Neural progenitor cell (in vitro differentiated cells): Measurements from ENCODE around the gene DYNLRB1. TPM values are rescaled to one million over a fixed set of nuclear protein-coding genes. Genes with fewer than 3 reads are reported as not detected.
A peak's percentile ranks its signal among the peaks of the same experiment; 100 is the strongest.

Experiments used
- DNase-seq: peaks from one replicate; pipeline ENCODE4 v3.0.0-alpha.2; 2016; ENCODE audit warnings: low spot score
- H2AFZ ChIP-seq: fragments of 200-600 bp; sonication (generic); replicated peaks from 2 replicates; pipeline ENCODE4 v1.6.1; 2016; ENCODE audit warnings: antibody characterized with exemption
- H3F3A ChIP-seq: fragments of 200-600 bp; sonication (generic); 2 replicates; pipeline ENCODE4 v1.6.1; 2016; ENCODE audit warnings: antibody characterized with exemption, low read depth
- H3K27ac ChIP-seq: fragments of 200-600 bp; sonication (generic); 2 replicates; pipeline ENCODE4 v1.5.1; 2016; ENCODE audit warnings: mild to moderate bottlenecking
- H3K27me3 ChIP-seq: fragments of 200-600 bp; sonication (generic); 2 replicates; pipeline ENCODE4 v1.6.1; 2016; ENCODE audit warnings: mild to moderate bottlenecking, moderate library complexity
- H3K36me3 ChIP-seq: fragments of 200-600 bp; sonication (generic); 2 replicates; pipeline ENCODE4 v1.5.1; 2016
- H3K4me1 ChIP-seq: fragments of 200-600 bp; sonication (generic); 2 replicates; pipeline ENCODE4 v1.6.1; 2016; ENCODE audit warnings: mixed run types
- H3K4me2 ChIP-seq: fragments of 200-600 bp; sonication (generic); 2 replicates; pipeline ENCODE4 v1.6.1; 2016
- H3K4me3 ChIP-seq: fragments of 200-600 bp; sonication (generic); 2 replicates; pipeline ENCODE4 v1.5.1; 2016
- H3K79me2 ChIP-seq: fragments of 200-600 bp; sonication (generic); 2 replicates; pipeline ENCODE4 v1.6.1; 2016; ENCODE audit warnings: low read depth
- H3K9ac ChIP-seq: fragments of 200-600 bp; sonication (generic); 2 replicates; pipeline ENCODE4 v1.6.1; 2016
- H3K9me3 ChIP-seq: fragments of 200-600 bp; sonication (generic); 2 replicates; pipeline ENCODE4 v1.5.1; 2016; ENCODE audit warnings: low read depth
- H4K20me1 ChIP-seq: fragments of 200-600 bp; sonication (generic); 2 replicates; pipeline ENCODE4 v1.6.1; 2016; ENCODE audit warnings: low read depth
- H3K27ac Mint-ChIP-seq: 3 replicates; pipeline ENCODE4 v1.8.0; 2021; ENCODE audit warnings: mixed read lengths
- H3K27me3 Mint-ChIP-seq: 2 replicates; pipeline ENCODE4 v1.8.0; 2022; ENCODE audit warnings: low read depth, mild to moderate bottlenecking, inconsistent platforms, moderate library complexity, mixed read lengths; ENCODE audit not compliant: insufficient read depth
- H3K36me3 Mint-ChIP-seq: 3 replicates; pipeline ENCODE4 v1.8.0; 2021; ENCODE audit warnings: mixed read lengths
- H3K4me1 Mint-ChIP-seq: 3 replicates; pipeline ENCODE4 v1.8.0; 2021; ENCODE audit warnings: mixed read lengths
- H3K4me3 Mint-ChIP-seq: 3 replicates; pipeline ENCODE4 v1.8.0; 2021; ENCODE audit warnings: mild to moderate bottlenecking, moderate library complexity, mixed read lengths
- H3K9me3 Mint-ChIP-seq: 3 replicates; pipeline ENCODE4 v1.8.0; 2020; ENCODE audit warnings: mixed read lengths
- EZH2 ChIP-seq: fragments of 200-600 bp; sonication (generic); IDR thresholded peaks from 2 replicates; pipeline ENCODE4 v1.6.1; 2017; ENCODE audit warnings: antibody characterized with exemption, mild to moderate bottlenecking, moderate library complexity
- EZH2phosphoT487 ChIP-seq: fragments of 200-600 bp; sonication (generic); IDR thresholded peaks from 2 replicates; pipeline ENCODE4 v1.6.1; 2017; ENCODE audit warnings: antibody characterized with exemption
- total RNA-seq: library from RNA; depleted of rRNA; stranded (reverse); fragments of >200 nt; gene quantifications from 2 replicates; pipeline ENCODE4 v1.2.3, GENCODE V29; 2015; ENCODE audit warnings: low replicate concordance
- TF ChIP-seq, protein P1 (sequence below): fragments of 200-600 bp; sonication (generic); IDR thresholded peaks from 2 replicates; pipeline ENCODE4 v1.5.1; 2017; ENCODE audit warnings: antibody characterized with exemption, mild to moderate bottlenecking

Gene DYNLRB1
- total RNA-seq, 1 donor from 2014 or later = 73.1 TPM

- peaks cover 8% of the 10 kb centered on the region for H3K36me3 Mint-ChIP-seq
Observed at GRCh38 chr20:34510575-34510974, 5.6 kb upstream of the DYNLRB1 start.

GRCh38 chr20:34511891-34512265 lies 4.3 kb upstream of the DYNLRB1 start:
- peaks cover 2% of the 10 kb centered on the region for H3K9me3 Mint-ChIP-seq
- no peaks in the 10 kb centered on the region for H3K27me3 ChIP-seq
- peaks cover 21% of the 10 kb centered on the region for H3K4me1 Mint-ChIP-seq
- DNase-seq = no peak
- H3K9me3 ChIP-seq = no peaks in the 10 kb centered on the region
- no peak overlapping the region for H2AFZ ChIP-seq
- peaks cover 5% of the 10 kb centered on the region for H3K36me3 Mint-ChIP-seq
- TF ChIP-seq, protein P1, sequence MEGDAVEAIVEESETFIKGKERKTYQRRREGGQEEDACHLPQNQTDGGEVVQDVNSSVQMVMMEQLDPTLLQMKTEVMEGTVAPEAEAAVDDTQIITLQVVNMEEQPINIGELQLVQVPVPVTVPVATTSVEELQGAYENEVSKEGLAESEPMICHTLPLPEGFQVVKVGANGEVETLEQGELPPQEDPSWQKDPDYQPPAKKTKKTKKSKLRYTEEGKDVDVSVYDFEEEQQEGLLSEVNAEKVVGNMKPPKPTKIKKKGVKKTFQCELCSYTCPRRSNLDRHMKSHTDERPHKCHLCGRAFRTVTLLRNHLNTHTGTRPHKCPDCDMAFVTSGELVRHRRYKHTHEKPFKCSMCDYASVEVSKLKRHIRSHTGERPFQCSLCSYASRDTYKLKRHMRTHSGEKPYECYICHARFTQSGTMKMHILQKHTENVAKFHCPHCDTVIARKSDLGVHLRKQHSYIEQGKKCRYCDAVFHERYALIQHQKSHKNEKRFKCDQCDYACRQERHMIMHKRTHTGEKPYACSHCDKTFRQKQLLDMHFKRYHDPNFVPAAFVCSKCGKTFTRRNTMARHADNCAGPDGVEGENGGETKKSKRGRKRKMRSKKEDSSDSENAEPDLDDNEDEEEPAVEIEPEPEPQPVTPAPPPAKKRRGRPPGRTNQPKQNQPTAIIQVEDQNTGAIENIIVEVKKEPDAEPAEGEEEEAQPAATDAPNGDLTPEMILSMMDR = no peak
- TF ChIP-seq EZH2 (no peak), EZH2phosphoT487 (no peak)
- peaks cover 26% of the 10 kb centered on the region for H3F3A ChIP-seq
- peaks cover 4% of the 10 kb centered on the region for H3K79me2 ChIP-seq
- peak overlapping the region; percentile 42 for H3K27ac ChIP-seq
- peaks cover 3% of the 10 kb centered on the region for H4K20me1 ChIP-seq
- no peak overlapping the region for H3K4me3 ChIP-seq
- H3K4me2 ChIP-seq = no peak overlapping the region
- H3K9ac ChIP-seq = no peak overlapping the region
- H3K4me3 Mint-ChIP-seq = no peak overlapping the region
- peaks cover 5% of the 10 kb centered on the region for H3K36me3 ChIP-seq
- peaks cover 3% of the 10 kb centered on the region for H3K27me3 Mint-ChIP-seq
- no peak overlapping the region for H3K27ac Mint-ChIP-seq
- no peaks in the 10 kb centered on the region for H3K4me1 ChIP-seq

More at GRCh38 chr20:34510575-34510974, 5.6 kb upstream of the DYNLRB1 start:
- Histone ChIP-seq H3K27ac (no peak overlapping the region), H3K9ac (no peak overlapping the region), H3K27me3 (no peaks in the 10 kb centered on the region), H3K36me3 (peaks cover 5% of the 10 kb centered on the region), H2AFZ (no peak overlapping the region), H3K4me2 (no peak overlapping the region), H3F3A (peaks cover 14% of the 10 kb centered on the region), H4K20me1 (peaks cover 6% of the 10 kb centered on the region), H3K79me2 (no peaks in the 10 kb centered on the region), H3K4me3 (no peak overlapping the region), H3K9me3 (no peaks in the 10 kb centered on the region), H3K4me1 (no peaks in the 10 kb centered on the region)
- TF ChIP-seq EZH2 (no peak), EZH2phosphoT487 (no peak)
- TF ChIP-seq, protein P1 = no peak
- DNase-seq = no peak
- Mint-ChIP-seq H3K4me1 (peaks cover 22% of the 10 kb centered on the region), H3K27ac (no peak overlapping the region), H3K9me3 (peaks cover 2% of the 10 kb centered on the region), H3K4me3 (no peak overlapping the region), H3K27me3 (peaks cover 4% of the 10 kb centered on the region)

GRCh38 chr20:34512266-34512954 lies 3.8 kb upstream of the DYNLRB1 start:
- H3K27me3 ChIP-seq = no peaks in the 10 kb centered on the region
- H2AFZ ChIP-seq = no peak overlapping the region
- Mint-ChIP-seq H3K9me3 (peaks cover 2% of the 10 kb centered on the region), H3K27me3 (peaks cover 3% of the 10 kb centered on the region), H3K36me3 (peaks cover 5% of the 10 kb centered on the region), H3K4me1 (peaks cover 24% of the 10 kb centered on the region), H3K27ac (no peak overlapping the region), H3K4me3 (no peak overlapping the region)
- H3K4me1 ChIP-seq = peaks cover 3% of the 10 kb centered on the region
- H4K20me1 ChIP-seq = peaks cover 8% of the 10 kb centered on the region
- peaks cover 9% of the 10 kb centered on the region for H3K79me2 ChIP-seq
- H3K36me3 ChIP-seq = peaks cover 4% of the 10 kb centered on the region
- no peak overlapping the region for H3K4me2 ChIP-seq
- TF ChIP-seq EZH2 (no peak), EZH2phosphoT487 (no peak)
- TF ChIP-seq, protein P1 = no peak
- peaks cover 26% of the 10 kb centered on the region for H3F3A ChIP-seq
- peak overlapping the region; percentile 42 for H3K27ac ChIP-seq
- no peak for DNase-seq
- no peak overlapping the region for H3K9ac ChIP-seq
- no peaks in the 10 kb centered on the region for H3K9me3 ChIP-seq
- H3K4me3 ChIP-seq = no peak overlapping the region
